GM20431 (cell line): ENCODE measurements around the gene PALLD.
"Not testable (repeated sequence)": the region's sequence is repeated elsewhere in the genome, so short reads cannot be mapped to it uniquely, and the experiment has no call there.

Source experiments
- in situ Hi-C: fragments of 300-500 bp; cut with MseI, MboI; formaldehyde crosslinking; loops from one replicate; pipeline ENCODE4 v1.15.0; 2020; ENCODE audit warnings: low sequenced_read_pairs; ENCODE audit not compliant: unreplicated experiment

PALLD gene

DNA sequence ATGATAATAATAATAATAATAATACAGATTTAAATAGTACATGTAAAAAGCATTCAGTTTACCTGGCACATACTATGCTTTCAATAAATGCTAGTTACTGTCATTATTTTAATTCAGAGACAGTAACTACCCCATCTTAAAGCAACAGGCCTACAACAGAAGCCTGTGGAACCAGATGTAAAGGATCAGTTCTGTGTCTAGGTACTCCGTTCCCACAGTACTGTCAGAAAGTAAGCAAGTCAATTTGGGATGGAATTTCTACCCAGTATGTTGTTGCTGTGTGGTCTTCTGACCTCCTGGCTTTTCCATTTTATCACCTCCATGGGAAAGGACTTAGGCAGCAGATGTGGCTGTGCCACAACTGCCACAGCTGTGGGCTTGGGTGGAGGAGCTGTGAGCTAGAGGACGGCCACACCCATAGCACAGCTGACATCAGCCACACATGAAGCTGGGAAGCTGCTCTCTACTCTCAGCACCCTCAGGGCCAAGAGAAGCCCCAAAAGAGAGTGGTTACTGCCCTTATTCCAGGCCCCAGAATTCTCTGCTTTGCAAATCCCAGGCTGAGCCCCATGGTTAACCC is 410.4 kb downstream of the PALLD start:
- in situ Hi-C loops: no loop called here

- in situ Hi-C loops: no loop called here
Measured at GRCh38 chr4:168908093-168908492, 411.2 kb downstream of the PALLD start.

- in situ Hi-C loops: no loop called here
Measured at GRCh38 chr4:168908851-168909273, 412.0 kb downstream of the PALLD start.

- in situ Hi-C loops: no loop called here
Measured at GRCh38 chr4:168914095-168914494, 417.2 kb downstream of the PALLD start.

DNA sequence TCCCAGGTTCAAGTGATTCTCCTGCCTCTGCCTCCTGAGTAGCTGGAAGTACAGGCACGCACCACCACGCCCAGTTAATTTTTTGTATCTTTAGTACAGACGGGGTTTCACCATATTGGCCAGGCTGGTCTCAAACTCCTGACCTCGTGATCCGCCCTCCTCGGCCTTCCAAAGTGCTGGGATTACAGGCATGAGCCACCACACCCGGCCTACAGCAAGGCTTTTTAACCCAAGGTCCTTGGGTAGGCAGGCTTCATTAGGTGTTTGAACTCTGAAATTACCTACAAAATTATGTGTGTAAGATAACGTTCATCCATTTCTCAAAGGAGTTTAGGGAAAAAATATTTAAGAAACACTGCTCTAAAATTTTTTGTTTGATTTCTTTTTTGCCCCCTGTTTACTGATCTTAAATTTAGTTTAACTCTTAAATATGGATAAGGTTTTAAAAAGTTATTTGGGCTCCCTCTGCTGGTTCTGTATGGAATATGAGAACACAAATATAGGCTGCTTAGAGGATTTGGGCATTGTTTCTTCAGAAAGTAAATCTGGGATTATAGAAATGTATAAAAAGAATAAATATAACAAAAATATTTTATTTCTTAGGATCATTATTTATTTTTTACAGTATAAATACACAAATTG is 420.4 kb downstream of the PALLD start:
- in situ Hi-C loops: no loop called here

- in situ Hi-C loops: loop anchor here (10.0 kb wide), 2 partner anchors 565 to 735 kb away; no protein-coding TSS in a partner anchor
Measured at GRCh38 chr4:168919706-168920324, 423.0 kb downstream of the PALLD start.

DNA sequence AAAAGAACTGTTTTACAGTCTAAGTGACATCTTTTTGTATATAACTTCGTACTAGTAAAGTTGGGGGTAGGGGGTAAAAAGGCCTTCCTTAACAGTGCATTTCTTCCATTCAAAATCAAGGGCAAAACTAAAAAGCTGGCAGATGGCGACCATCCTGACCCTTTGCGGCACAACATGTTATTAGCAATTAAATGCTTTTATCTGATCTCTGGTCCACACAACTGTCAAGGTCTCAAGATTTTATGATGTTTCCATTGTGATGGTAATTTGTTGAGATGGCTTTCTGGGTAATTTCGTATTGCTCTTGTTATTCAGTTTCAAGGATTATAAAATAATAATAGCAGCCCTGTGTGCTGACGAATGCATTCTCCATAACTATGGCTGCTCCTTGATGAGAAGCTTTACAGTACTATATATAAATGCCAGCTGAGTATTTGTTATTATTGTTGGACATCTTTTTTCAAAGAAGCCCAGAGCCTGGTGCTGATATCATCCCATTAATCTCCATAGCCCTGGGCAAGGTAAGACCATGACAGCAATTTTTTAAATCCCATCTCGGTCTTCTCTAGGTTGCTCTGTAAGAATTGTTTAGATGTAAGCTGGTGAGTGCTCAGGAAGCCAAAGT is 423.7 kb downstream of the PALLD start:
- in situ Hi-C loops: loop anchor here (10.0 kb wide), 2 partner anchors 564 to 736 kb away; no protein-coding TSS in a partner anchor

DNA sequence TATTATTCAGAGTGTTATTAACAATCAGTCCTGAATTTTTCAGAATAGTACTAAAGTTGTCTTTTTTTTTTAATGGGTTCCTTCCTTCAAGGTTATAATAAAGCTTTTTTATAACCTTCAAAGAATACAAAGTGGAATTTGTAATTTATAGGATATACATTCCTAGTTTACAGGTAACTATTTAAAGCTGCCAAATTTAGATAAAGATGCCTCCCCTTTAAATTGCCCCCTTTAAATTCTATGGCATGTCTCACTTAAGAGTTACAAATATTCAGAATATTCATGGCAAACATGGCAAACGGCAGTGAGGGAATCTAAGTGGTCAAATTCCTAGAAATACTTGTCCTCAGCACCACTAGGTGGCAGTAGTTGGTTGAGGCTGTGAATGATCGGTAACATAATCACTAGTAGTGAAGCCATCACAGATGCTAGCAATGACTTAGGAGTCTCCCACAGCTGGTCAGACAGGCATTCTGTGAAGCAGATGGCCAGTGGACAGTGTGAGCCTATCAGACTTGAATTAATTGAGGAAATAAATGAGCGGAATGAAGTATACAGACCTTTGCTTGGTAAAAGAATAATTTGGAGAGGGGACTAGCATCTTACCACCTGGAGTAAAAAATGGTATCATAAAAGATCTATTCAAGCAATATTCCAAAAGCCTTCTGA is 426.8 kb downstream of the PALLD start:
- in situ Hi-C loops: loop anchor here (10.0 kb wide), 2 partner anchors 561 to 739 kb away; no protein-coding TSS in a partner anchor

DNA sequence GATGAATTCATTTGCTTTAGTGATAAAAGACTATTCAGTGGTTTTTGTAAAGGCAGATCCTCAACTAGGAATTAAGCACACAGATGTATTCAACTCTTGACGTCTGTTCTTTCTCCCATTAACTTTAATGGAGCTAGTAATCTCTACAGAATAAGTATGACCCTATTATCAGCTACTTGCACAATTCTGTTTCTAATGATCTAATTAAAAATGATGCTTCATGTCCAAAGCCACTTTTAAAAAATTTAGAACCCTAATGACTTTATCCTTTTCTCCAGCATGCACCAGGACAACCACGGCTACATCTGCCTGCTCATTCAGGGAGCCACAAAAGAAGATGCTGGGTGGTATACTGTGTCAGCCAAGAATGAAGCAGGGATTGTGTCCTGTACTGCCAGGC is 427.8 kb downstream of the PALLD start:
- in situ Hi-C loops: loop anchor here (10.0 kb wide), 2 partner anchors 560 to 740 kb away; no protein-coding TSS in a partner anchor

DNA sequence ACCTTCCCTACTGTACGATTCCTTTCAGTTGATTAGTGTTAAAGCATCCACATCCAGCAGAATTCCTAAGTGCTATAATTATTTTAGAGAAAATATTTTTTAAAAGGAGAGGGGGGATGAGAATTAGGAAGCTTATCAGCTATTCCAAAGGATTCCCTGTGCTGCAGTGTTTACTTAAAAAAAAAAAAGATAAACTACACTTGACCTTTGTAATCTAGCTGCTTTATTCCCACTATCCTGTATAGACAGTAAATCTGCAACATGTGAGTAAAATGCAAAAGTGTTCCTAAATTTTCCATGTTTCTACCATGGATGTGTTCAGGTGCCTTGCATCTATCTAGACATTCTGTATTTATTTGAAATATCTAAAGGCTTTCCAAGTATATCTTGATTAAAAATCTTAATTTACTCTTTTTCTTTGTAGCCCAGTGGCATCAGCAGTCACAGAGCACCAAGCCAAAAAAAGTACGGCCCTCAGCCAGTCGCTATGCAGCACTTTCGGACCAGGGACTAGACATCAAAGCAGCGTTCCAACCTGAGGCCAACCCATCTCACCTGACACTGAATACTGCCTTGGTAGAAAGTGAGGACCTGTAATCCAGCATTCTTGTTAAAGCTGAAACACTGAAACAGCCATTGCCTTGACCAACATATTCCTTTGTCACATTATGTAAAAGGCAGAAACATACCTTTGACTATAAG is 429.1 kb downstream of the PALLD start:
- in situ Hi-C loops: loop anchor here (10.0 kb wide), 2 partner anchors 559 to 741 kb away; no protein-coding TSS in a partner anchor

DNA sequence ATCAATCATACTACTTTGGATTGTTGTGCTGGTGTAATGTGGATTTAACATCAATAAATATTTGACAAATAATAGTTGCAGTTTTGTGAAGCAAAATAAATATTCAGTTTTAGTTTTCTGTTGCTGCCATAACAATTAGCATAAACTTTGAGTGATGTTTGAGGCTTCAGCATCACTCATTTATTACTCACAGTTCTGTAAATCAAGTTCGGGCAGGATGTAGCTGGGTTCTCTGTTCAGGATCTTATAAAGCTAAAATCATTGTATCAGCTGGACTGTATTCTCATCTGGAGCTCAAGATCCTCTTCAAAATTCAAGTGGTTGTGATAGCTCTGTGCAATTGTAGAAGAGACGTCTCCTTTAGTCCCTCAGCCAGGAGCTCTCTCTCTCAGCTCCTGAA is 431.5 kb downstream of the PALLD start:
- in situ Hi-C loops: loop anchor here (10.0 kb wide), 2 partner anchors 556 to 744 kb away; no protein-coding TSS in a partner anchor

DNA sequence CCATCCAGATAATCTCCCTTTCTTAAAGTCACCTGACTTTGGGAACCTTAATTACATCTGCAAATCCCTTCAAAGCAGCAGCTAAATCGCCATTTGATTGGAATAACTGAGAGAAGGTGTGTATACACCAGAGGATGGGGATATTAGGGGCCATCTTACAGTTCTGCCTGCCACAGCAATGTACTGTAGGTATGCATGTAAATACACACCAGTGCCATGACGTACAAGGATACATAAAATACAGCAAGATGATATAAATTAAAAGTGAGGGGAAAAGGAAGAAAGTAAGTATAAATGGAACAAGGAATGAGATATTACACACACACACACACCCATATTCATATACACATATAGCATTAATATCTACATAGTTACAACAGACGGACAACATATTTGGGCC is 432.0 kb downstream of the PALLD start:
- in situ Hi-C loops: loop anchor here (10.0 kb wide), 2 partner anchors 556 to 744 kb away; no protein-coding TSS in a partner anchor

- in situ Hi-C loops: no loop called here
Measured at GRCh38 chr4:168930413-168931196, 433.8 kb downstream of the PALLD start.

GRCh38 chr4:168931215-168931650 is 434.4 kb downstream of the PALLD start:
- in situ Hi-C loops: no loop called here

DNA sequence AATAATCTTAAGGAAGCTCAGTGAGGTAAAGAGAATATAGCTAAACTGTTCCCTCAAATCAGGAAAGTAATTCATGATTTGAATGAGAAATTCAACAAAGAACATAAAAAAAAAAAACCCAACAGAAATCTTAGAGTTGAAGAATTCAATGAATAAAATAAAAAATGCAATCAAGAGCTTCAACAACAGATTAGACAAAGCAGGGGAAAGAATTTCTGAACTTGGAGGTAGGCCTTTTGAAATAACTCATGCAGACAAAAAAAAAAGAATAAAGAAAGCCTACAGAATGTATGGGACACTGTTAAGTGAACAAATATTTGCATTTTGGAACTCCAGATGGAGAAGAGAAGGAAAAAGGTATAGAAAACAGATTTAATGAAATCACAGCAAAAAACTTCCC is 435.3 kb downstream of the PALLD start:
- in situ Hi-C loops: no loop called here

DNA sequence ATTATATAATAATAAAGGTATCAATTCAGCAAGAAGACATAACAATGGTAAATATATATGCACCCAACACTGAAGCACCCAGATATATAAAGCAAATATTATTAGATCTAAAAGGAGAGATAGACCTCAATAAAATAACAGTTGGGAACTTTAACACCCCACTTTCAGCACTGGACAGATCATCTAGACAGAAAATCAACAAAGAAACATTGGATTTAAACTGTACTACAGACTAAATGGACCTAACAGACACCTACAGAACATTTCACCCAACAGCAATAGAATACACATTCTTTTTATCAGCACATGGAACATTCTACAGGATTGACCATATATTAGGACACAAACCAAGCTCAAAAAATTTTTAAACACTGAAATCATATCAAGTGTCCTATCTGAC is 436.6 kb downstream of the PALLD start:
- in situ Hi-C loops: no loop called here

- in situ Hi-C loops: not testable (repeated sequence)
Measured at GRCh38 chr4:168937473-168937872, 440.6 kb downstream of the PALLD start.

GRCh38 chr4:168942985-168943384 is 446.1 kb downstream of the PALLD start:
- in situ Hi-C loops: no loop called here

DNA sequence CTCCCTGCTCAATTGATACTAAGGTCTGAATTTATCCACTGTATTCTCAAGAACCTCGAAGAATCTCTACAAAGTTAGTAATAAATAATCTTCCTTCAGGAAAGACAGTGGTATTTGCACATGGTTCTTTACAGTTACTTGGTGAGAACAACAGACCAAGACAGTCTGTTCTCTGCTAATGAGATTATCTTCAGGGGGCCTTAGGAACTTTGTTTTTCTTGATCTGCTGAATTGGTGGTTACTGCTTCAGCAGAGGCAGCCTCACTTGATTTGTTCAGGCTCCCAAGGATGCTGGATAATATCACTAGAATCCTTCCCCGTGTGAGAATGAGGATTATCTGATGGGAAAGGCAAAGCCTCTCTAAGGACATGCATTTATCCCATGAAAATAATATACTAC is 448.4 kb downstream of the PALLD start:
- in situ Hi-C loops: no loop called here
